ENCODE data around the gene TMX4. TPM values are rescaled to one million over a fixed set of nuclear protein-coding genes. Genes with fewer than 3 reads are reported as not detected.
"Not testable (repeated sequence)": the region's sequence is repeated elsewhere in the genome, so short reads cannot be mapped to it uniquely, and the experiment has no call there.

Gene TMX4
- total and polyA plus RNA-seq, 4 donors: 7.8 to 45.2 (median 19.5) TPM

DNA sequence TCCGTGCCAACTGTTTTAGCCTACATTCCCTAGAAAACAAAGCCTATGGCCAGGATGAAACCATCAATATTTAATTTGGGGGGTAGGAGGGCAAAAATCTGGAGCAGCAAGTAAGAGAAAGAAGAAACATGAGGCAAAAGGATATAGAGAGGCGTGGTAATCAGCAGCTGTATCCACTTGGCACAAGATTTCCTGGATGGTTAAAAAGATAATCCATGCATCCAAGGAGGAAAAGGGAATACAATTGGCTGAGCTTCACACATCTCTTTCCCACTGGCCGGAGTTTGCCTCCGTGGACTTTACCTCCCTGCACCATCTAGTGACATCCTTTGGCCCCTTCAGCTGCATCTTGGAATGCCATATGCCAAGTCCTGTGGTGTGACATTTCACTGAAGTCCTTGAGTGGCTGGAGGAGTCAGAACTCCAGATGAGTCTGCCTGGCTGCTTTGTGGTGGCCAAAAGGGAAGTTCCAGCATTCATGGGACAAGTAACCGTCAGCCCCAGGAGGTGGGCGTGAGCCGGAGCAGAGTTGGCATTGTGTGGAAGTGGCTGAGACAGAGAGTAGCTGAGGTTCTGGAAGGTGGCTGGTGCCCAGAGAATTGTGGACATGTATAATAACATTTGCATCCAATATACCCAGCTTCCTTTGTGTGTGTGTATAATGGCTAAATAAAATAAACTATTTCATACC lies 13.7 kb upstream of the TMX4 start:
- no peak for TF ChIP-seq CTCF (IDR thresholded peaks at IDR 0.05; ENCODE audit: control extremely low read depth, extremely low read depth)
- no peaks in the 10 kb centered on the region for H3K9me3 ChIP-seq (ENCODE audit: control insufficient read depth in 4 of 4, insufficient read depth in 3 of 4, low read length in 3 of 4)
- ATAC-seq (ENCODE audit: insufficient read depth, low FRiP score) (no peak), DNase-seq (no peak)
- no peak overlapping the region for H3K9ac ChIP-seq (ENCODE audit: insufficient read depth in 1 of 2, low read length in 2 of 2)
- H3K27me3 ChIP-seq (ENCODE audit: control insufficient read depth in 3 of 3, insufficient read depth in 3 of 3, low read length in 2 of 3): no peaks in the 10 kb centered on the region
- WGBS, 2 donors: 74 to 82% methylated on average over 7 of the region's 7 CpGs
- H3K27ac ChIP-seq (ENCODE audit: low read depth in 1 of 2, low read length in 1 of 2): no peak overlapping the region
- no peaks in the 10 kb centered on the region for H3K36me3 ChIP-seq (ENCODE audit: control insufficient read depth in 4 of 4, insufficient read depth in 4 of 4, low read length in 4 of 4)
- no peak overlapping the region for H3K4me3 ChIP-seq
- no peaks in the 10 kb centered on the region for H3K4me1 ChIP-seq (ENCODE audit: control insufficient read depth in 5 of 5, insufficient read depth in 5 of 5, low read length in 5 of 5)

DNA sequence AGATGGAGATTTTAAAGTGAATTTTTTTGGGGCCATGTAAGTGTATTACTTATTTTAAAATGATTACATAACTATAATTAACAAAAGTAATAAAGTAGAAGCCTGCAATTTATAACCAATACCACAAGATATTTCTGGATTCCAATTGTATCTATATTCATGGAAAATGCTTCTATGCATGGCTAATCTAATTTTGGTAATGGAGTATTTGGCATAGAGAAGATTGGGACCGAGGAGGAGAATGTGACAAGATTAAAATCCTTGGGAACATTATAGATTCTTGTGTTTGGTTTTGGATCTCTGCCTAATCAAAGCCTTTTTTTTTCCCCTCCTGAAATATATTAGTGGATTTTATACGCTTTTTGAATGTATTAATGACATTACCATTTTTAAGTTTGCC lies 12.9 kb upstream of the TMX4 start:
- Histone ChIP-seq H3K27ac (ENCODE audit: low read depth in 1 of 2, low read length in 1 of 2) (no peak overlapping the region), H3K36me3 (ENCODE audit: control insufficient read depth in 4 of 4, insufficient read depth in 4 of 4, low read length in 4 of 4) (no peaks in the 10 kb centered on the region), H3K4me3 (no peak overlapping the region), H3K9ac (ENCODE audit: insufficient read depth in 1 of 2, low read length in 2 of 2) (no peak overlapping the region), H3K4me1 (ENCODE audit: control insufficient read depth in 5 of 5, insufficient read depth in 5 of 5, low read length in 5 of 5) (no peaks in the 10 kb centered on the region), H3K9me3 (ENCODE audit: control insufficient read depth in 4 of 4, insufficient read depth in 3 of 4, low read length in 3 of 4) (no peaks in the 10 kb centered on the region), H3K27me3 (ENCODE audit: control insufficient read depth in 3 of 3, insufficient read depth in 3 of 3, low read length in 2 of 3) (no peaks in the 10 kb centered on the region)
- TF ChIP-seq CTCF (IDR thresholded peaks at IDR 0.05; ENCODE audit: control extremely low read depth, extremely low read depth): no peak
- 72 to 76% methylated on average over 2 of the region's 2 CpGs for WGBS, 2 donors
- DNase-seq (no peak), ATAC-seq (ENCODE audit: insufficient read depth, low FRiP score) (no peak)

DNA sequence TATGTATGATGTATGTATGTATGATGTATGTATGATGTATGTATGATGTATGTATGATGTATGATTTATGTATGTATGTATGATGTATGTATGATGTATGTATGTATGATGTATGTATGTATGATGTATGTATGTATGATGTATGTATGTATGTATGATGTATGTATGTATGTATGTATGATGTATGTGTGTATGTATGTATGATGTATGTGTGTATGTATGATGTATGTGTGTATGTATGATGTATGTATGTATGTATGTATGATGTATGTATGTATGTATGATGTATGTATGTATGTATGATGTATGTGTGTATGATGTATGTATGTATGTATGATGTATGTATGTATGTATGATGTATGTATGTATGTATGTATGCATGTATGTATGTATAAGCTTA lies 12.0 kb upstream of the TMX4 start:
- not testable (repeated sequence) for H3K4me3 ChIP-seq; H3K9ac ChIP-seq (ENCODE audit: insufficient read depth in 1 of 2, low read length in 2 of 2); H3K9me3 ChIP-seq (ENCODE audit: control insufficient read depth in 4 of 4, insufficient read depth in 3 of 4, low read length in 3 of 4); H3K27ac ChIP-seq (ENCODE audit: low read depth in 1 of 2, low read length in 1 of 2); H3K36me3 ChIP-seq (ENCODE audit: control insufficient read depth in 4 of 4, insufficient read depth in 4 of 4, low read length in 4 of 4); DNase-seq; H3K27me3 ChIP-seq (ENCODE audit: control insufficient read depth in 3 of 3, insufficient read depth in 3 of 3, low read length in 2 of 3); H3K4me1 ChIP-seq (ENCODE audit: control insufficient read depth in 5 of 5, insufficient read depth in 5 of 5, low read length in 5 of 5); ATAC-seq (ENCODE audit: insufficient read depth, low FRiP score)

GRCh38 chr20:8021541-8022269 lies 2.1 kb upstream of the TMX4 start:
- no peak for ATAC-seq (ENCODE audit: insufficient read depth, low FRiP score)
- Histone ChIP-seq H3K36me3 (ENCODE audit: control insufficient read depth in 4 of 4, insufficient read depth in 4 of 4, low read length in 4 of 4) (no peaks in the 10 kb centered on the region), H3K4me1 (ENCODE audit: control insufficient read depth in 5 of 5, insufficient read depth in 5 of 5, low read length in 5 of 5) (peaks cover 0 to 7% (median 0%) of the 10 kb centered on the region in 5 donors), H3K9me3 (ENCODE audit: control insufficient read depth in 4 of 4, insufficient read depth in 3 of 4, low read length in 3 of 4) (no peaks in the 10 kb centered on the region), H3K27ac (ENCODE audit: low read depth in 1 of 2, low read length in 1 of 2) (peak overlapping the region in 1 of 2 donors; percentile 41), H3K4me3 (no peak overlapping the region), H3K27me3 (ENCODE audit: control insufficient read depth in 3 of 3, insufficient read depth in 3 of 3, low read length in 2 of 3) (no peaks in the 10 kb centered on the region), H3K9ac (ENCODE audit: insufficient read depth in 1 of 2, low read length in 2 of 2) (no peak overlapping the region)
- no peak for DNase-seq
- no peak for TF ChIP-seq CTCF (IDR thresholded peaks at IDR 0.05; ENCODE audit: control extremely low read depth, extremely low read depth)
- 92% methylated on average over 10 of the region's 10 CpGs for WGBS, 2 donors

Data from lung (tissue), 12 donors.